Hematopoietic multipotent progenitor cell treated with erythropoietin and hydrocortisone succinate and interleukin-3 and kit ligand, for 8 days (in vitro differentiated cells): ENCODE data around the gene FTCDNL1.
A peak's percentile ranks its signal among the peaks of the same experiment; 100 is the strongest.

Source experiments
- DNase-seq: peaks from one replicate; pipeline ENCODE4 v3.0.0-alpha.2; 2015

Gene FTCDNL1

DNA sequence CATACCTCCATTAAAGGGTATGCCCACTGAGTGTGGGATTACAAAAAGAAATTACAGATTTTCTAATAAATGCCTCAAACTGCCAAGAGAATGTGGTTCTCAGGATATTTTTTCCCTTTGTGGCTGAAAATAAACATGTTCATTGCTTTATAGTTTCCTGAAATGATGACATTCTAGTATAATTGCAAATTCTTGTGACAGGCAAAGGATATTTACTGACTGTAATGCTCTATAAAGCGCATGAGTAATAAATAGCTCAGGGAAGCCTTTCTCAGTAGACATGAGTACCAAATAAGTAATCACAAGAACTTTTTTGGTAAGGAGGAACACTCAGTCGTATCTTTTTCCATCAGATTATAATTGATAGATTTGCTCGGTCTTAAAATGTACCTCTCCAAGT lies 72.3 kb downstream of the FTCDNL1 start:
- no peak for DNase-seq

DNA sequence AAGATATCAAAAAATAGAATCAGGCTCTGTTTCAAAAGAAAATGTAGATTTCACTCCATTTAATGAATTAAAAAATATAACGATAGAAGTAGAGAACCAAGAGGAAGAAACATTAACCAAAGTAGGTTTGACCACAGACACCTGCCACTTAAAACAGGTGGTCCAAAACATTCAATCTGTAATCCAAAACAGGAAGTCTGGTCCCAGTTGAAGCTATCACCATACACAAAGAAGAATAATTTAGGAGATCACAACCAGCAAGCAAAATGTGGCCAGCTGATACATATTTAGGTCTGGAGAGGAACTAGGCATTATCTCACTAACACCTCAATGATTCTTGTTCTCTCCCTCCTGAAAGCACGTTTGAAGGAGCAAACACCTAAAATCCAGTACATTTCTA lies 73.1 kb downstream of the FTCDNL1 start:
- no peak for DNase-seq

DNA sequence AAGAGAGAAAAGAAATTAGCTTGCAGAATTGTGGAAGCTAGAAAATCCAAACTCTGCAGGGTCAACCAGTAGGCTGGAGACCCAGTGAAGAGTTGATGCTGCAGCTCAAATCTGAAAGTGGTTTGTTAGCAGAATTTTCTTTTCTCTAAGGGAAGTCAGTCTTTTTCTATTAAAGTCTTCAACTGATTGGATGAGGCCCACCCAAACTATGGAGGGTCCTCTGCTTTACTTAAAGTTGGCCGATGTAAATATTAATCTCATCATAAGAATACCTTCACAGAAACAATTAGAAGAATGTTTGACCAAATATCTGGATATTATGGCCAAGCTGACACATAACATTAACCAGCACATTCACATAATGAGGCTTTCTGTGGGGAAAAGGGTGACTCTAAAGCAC lies 73.7 kb downstream of the FTCDNL1 start:
- DNase-seq = no peak

DNA sequence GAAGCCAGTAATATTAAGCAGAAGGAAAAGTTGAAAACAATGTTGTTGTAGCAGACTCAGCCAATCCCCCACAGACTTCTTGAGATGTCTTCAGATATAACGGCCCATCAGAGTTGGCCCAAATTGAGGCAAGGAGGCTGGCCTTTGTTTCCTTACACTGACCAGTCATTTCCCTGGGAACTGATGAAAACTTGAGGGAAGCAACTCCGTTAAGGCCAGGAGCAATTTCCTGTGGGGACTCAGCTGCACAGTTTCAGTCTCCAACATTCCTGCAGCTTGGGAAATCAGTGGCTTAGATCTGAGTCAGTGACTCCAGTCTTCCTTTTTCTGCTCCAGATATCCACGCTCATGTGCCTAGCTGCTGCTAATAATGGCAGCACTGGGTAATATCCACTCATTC lies 75.7 kb downstream of the FTCDNL1 start:
- DNase-seq = no peak

DNA sequence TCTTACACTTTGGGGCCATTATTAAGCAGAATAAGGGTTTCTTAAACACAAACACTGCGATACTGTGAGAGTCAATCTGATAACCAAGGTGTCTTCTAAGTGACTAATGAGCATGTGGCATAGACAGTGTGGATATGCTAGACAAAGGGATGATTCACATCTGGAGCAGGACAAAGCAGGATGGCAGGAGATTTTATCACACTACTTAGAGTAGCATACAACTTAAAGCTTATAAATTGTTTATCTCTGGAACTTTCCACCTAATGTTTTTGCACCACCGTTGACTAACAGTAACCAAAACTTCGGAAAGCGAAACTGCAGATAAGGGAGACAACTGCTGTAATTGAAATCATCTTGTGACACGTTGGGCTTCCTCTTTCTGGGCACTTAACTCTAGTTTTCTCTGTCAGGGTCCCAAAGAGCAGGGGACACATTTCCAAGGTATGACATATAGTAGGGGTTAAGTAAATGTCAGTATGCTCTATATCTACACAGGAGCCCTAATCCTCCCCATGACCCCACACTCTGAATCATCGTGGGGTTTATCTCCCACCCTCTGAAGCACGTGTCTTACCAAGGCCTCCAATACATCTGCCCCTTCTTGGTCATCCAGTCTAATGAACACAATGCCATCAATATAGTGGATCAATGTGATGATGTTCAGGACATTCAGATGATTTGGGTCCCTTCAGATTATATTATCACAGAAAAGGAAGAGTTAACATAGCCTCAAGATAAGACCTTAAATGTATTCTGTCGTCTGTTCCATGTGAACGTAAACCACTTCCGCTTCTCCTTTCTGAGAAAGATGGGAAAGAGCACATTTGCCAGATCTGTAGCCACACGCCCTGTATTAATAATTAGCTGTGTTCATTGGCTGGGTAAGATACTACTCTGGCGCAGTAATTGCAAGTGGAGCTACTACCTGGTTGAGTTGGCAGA lies 78.7 kb downstream of the FTCDNL1 start:
- DNase-seq = peak; percentile 26

DNA sequence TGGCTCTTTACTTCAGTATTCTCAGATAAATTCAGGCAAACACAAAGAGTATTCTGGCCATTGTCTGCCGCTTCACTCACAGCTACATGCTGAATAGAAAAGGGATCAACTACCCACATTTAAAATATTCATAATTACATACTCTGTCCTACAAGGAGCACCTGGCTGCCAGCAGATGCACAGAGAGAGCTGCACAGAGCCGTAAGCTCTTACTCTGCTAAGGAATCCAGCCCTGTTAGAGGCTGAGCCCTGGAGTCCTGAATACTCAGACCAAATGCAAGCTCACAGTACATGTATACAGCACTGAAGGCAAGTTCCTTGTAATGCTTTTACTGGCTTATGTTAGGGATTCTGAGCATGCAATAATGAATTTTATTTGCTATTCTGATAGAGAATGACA lies 80.3 kb downstream of the FTCDNL1 start:
- DNase-seq = no peak

DNA sequence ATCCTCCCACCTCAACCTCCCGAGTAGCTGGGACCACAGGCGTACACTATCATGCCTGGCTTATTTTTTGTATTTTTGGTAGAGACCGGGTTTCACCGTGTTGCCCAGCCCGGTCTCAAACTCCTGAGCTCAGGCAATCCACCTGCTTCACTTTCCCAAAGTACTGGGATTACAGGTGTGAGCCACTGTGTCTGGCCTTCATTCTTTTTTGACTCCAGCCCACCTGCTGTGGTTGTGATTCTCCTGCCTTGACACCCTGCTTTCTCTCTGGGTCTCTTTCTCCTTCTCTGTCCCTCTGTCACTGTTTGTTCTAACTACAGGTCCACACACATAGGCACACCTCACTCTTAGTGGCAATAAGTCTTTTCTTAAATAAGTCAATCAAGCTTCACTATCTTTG lies 85.3 kb downstream of the FTCDNL1 start:
- DNase-seq = no peak

DNA sequence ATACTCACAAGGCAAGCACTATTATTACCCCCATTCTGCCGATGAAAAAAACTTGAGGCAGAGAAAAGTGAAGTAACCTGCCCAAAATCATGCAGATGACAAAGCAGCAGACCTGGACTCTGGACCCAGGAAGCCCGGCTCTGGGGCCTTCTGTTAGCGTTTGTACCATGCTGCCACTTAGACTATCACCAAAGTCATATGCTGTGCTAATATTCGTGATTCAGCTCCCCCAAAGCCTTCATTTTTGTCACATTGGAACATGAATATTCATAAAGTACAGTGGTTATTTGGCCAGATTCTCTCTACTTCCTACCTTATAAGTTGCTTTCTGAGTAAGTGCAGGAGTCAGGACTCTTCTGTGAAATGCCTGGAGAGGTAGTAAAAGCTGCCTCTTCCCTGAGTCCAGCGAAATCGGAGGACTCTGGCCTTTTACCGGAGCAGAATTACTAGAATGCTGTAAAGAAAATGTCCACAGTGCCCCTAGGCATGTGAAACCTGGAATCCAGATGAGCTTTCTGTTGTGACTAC lies 86.7 kb downstream of the FTCDNL1 start:
- DNase-seq = no peak

DNA sequence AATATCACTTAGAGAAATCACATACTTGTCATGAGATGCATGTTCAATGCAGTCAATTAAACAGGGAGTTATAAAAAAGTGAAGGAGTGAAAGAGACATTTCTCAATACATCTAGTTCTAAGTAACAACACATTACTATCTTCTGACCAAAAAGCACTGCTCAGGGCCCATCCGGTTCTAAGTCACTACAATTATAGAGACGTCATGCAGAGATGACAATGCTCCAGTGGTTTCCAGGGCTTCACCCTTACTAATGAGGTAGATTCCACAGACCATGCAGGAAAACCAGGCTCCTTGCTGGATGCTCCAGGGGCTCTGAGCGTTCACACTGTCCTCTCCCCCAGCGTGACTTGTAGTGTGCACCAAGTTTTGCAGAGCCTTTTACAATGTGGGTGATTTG lies 88.0 kb downstream of the FTCDNL1 start:
- DNase-seq = no peak

DNA sequence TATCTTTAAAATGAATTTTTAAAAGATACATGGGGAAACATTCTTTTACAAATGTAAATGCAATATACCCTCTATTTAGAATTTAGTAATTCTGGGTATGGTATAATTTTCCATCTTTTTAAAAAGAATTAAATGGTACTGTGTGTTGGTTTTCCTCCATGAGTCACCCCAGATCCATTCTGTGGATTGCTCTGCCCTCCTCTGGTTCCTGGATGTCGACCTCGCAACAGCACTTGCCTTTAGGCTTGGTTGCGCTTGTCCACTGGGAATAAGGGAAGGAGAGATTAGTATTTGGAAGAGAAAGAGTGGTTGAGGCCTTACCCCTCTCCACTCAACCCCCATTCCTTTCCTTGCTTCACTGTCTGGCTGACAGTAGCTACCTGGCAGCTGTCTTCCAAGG lies 90.4 kb downstream of the FTCDNL1 start:
- DNase-seq = no peak

DNA sequence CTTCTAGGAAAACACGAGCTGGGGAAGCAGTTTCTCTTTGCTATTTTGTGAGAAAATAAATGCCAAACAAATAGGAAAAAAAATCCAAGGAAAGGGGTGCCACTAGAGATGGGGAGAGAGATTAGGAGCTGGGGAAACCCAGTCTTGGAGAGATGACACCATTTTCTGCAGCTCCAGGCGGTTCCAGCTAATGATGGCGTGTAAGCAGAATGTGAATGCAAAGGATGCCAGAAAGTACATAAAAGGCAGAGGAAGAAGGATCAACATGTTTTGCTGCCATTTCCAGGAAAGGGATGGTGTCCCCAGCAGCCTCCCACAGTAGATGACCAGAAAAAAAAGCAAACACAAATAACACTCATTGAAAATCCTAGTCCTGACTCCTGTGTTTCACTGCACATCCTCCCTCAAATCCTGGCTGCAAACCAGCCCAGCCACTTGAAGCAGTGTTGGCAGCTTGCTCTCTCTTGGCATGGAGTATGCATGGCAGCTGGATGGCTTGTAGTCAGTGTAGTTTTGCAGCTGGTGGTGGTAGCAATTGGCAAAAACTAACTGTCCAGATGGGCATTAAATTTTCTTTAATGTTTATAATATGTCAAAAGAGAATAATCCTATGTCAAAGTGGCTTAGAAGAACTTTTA lies 93.6 kb downstream of the FTCDNL1 start:
- no peak for DNase-seq

DNA sequence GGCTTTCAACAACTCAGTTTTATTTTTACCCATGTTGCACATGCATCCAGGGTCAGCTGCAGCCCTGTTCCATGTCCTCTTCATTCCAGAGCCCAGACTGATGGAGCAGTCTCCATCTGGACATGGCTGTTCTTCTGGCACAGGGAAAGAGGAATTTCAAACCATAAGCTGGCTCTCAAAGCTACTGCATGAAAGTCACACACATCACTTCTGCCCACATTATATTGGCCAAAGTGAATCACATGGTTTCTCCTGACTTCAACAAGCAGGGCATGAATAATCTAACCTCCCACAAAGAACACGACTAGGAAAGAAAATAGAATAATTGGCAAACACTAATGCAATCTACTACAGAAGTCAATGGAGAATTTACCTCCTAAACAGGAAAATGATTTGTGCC lies 94.2 kb downstream of the FTCDNL1 start:
- no peak for DNase-seq

DNA sequence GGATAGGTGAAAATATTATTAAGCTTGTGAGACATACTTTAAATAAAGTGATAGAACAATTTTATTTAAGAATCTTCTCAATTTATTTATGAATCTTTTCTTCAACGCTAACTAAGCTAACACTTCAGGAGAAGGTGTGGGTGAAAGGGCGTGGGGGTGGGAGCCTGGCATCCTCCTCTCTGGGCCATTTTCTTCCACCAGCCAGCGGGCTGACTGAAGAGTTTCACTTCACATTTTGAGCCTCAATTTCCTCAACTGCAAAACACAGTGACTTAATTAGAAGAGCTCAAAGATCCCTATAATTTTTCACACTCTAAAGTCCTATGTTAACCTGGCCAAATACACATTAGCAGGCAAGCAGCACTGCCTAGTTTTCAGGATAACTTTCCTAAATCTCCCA lies 94.8 kb downstream of the FTCDNL1 start:
- DNase-seq = no peak

DNA sequence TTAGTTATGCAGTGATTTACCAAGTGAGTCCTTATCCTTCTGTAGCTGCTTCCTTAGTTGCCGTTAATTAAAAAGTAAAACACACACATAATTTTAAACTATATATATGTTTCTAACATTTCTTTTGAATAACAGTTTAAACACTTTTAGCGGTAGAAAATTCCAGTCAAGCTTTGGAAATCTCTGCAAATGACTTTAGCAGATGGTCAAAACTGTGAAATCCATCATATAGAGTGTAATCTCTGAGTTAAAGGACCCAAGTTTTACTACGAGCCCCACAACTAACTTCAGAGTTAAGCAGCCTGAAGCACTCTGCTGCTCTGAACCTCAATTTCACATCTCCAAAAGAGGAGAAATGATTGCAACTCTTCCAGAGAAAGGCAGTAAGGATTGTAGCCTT lies 96.2 kb downstream of the FTCDNL1 start:
- DNase-seq = no peak

DNA sequence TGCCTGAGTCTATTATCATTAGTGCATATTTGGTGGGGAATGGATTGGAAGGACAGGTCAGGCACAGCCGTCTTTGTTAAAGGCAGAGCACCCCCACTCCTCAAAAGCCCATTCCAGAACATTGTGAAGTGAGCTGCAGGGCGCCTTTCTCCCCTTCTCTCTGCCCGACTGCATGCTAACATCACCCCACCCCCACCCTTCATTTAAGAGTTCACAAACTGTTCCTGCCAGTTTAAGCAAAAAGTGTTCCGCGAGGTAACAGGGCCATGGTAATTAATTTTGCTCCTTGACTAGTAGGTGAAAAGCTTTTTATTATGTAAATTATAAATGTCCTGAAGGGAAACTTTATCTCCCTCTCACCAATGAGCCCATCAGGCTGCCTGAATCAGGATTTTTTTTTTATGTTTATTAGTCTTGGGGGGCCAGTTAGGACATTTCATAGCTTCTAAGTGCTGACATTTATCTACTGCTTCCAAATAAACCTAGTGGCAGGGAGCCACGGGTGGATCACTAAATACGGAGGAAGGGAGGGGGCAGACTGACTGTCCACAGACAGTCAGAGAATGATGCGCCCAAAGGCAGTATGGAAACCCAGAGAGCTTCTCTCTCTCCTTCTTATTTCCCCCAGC lies 99.4 kb downstream of the FTCDNL1 start:
- DNase-seq = no peak

DNA sequence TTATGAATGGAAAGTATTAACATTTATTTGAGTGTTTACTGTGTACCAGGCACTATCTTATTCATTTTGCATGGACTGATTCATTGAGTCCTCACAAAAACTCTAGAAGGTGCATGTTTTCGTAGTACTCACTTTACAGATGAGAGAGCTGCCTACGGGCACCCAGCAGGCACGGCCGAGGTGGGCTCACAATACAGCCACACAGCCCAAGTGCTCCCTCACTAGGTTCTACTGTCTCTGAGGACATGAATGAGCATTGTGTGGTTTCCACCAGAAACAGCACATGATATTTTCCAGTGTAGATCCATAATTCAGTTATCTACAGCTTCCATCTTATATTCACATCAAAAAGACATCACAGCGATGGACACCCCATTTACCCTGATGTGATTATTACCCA lies 101.4 kb downstream of the FTCDNL1 start:
- no peak for DNase-seq

DNA sequence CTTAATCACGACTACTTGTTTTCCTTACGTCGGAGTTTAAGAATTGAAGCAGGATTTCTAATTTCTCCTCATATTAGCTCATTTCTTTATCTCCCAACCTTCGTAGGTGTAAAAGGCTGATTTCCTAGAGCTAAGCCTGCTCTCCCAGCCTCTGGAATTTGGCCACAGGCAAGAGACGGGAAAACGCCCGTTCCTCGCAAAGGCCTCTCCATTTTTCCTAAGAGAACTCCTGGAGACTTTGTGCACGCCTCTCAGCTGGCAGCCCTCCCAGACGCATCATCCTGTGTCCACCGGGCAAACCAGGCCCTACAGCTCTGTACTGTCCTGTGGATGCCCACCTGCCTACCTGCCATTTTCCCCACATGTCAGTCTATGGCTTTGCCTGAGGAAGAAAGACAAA lies 106.3 kb downstream of the FTCDNL1 start:
- no peak for DNase-seq

DNA sequence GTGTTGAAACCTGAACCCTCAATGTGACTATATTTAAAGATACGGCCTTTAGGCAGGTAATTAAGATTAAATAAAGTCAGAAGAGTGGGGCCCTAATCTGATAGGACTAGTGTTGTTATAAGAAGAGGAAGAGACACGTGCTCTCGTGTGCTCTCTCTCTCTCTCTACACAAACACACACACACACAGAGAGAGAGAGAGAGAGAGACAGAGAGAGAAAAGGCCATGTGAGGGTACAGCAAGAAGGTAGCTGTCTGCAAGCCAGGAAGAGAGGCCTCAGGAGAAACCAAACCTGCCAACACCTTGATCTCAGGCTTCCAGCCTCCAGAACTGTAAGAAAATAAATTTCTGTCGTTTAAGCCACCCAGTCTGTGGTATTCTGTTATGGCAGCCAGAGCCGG lies 106.7 kb downstream of the FTCDNL1 start:
- DNase-seq = no peak

DNA sequence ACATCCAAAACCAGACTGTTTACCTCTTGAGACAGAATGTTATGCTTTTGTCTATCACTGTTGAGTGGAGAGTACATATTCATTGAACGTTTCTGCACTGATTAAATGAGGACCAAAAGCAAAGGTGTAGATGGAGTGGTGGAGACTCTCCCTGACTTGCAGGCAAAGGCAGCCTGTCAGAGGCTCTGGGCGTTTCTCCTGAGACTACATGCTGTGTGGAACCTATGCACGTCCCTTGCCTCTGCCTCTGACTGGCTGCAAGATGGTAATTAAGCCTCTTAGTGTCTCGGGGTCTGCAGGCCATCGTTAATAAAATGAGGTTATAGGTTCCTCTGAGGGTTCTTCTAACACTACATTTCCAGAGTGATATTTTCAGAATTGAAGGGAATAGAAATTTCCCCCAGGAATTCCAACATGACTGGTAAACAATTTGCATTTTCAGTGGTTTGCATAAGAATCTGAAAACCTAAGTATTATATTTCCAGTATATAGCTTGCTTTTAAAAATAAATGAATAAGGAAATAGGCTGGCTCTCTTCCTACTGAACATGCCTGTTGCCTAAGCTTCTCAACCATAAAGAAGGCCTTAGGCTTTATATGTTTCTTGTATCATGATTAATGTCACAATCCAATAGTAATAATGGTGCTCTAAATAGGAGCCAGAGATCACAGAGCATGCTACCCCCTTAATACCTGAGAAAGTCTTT lies 107.4 kb downstream of the FTCDNL1 start:
- no peak for DNase-seq

DNA sequence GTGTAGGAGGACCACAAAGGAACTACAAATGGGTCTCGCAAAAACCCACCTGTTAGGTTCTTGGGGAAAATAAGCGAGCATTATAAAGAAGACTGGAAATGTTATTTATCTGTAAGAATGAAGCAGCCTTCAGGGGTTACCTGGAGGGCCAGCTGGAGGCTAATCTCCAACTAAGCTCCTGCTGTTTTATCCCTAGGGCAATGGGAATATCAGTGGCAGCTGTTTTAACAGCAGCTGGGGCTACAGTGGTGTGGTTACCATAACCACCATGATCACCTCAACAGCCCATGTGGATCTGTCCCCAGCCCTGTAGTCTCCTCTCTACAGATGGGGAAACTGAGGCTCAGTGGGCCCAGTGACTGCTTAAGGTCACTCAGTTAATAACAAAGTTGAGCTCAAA lies 108.1 kb downstream of the FTCDNL1 start:
- DNase-seq = no peak

DNA sequence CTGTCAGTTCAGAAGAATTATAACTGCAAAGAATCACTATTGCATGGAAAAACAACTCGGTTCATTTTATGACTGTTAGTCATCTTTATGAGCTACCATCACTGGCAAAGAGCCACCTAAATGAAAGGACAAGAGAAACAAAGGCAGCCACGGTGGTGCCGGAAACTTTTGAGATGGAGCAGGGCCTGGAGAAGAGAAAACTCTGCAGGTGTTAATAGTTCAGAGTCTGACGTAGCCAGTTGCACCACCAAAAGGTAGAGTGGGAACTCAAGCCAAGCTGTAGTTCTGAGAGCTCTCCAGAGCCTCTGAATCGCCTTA lies 110.9 kb downstream of the FTCDNL1 start:
- no peak for DNase-seq

DNA sequence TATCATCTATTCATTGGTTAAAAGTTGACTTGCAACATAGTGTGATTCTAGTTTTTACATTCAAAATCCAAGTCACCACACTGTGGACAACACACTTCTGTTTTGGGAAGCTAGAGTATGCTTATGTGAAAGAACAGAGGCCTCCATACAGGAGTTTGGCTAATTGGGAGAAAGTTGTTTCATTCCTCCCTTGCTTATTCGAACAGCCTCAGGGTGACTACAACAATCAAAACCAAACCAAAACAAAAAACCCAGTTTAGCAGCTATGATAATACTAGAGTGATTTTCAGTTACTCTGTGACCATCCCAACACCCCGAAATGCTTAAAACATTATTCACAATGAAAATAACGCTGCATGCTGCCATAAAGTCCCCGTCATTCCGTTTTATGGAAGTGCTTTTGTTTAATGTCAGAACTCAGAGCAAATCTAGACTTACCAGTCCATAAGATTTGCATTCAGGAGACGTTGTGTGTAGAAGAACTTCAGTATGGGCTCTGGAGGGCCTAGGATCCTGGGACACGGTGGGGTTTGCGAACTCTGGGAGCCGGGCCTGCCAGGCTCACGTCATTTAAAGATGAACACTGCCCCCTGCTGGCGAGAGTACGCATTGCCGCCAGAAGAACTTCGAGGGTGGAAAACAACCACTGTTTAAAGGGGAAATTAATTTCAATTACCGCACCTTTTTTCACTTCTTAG lies 111.4 kb downstream of the FTCDNL1 start:
- peak; percentile 59 for DNase-seq
